Activated CD4-positive, CD25-positive, alpha-beta regulatory T cell treated with anti-CD3 and anti-CD28 coated beads, Interleukin-2, amount 50 U/mL, for 24 hours (primary cell): Measurements from ENCODE around the gene TAS1R3.

ENCODE experiments used
- ATAC-seq, 2 donors: fragments of 150-1000 bp; cut with Tn5 transposase; one replicate each; pipeline ENCODE4 v1.10.0; 2021; ENCODE audit warnings: mild to moderate bottlenecking in 1 of 2, moderate library complexity in 1 of 2

Gene TAS1R3

GRCh38 chr1:1331068-1331965, at the start of gene TAS1R3:
TAS1R3 (plus strand) TSS chr1:1331280; CDS start chr1:1331346, 66 bp downstream.
- no peak for ATAC-seq

DNA sequence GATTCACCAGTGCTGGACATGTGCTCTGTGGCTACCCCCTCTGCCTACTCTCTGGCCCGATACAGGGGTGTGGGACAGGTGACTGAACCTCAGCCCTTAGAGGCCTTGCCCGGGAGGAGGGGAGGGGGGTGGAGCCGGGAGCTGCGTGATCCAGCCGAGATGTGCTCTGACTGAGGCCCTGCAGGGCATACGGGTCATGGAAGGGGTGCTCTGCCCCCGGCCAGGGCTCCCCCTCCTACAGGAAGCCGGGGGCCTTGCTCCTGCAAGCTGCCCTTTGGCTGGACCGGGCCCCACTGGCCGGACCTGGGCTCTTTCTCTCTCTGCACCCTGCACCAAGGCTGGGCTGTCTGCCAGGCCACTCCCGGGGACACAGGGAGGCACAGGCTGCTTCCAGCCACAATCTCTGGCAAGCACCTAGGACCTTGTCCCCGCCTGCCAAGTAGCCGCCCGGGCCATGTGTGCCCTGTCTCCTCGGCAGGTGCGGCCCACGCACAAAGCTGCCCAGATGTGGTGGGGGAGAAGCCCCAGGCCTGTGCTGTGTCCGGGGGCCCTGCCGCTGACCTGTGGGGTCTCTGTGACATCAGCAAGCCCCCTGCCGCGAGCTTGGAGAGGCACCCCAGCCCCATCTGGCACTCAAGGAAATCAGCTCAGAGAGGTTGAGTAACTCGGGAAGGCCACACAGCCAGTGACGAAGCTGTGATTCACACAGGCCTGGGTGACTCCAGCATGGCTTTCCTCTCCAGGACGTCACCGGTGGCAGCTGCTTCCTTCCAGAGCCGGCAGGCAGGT, 49.4 kb upstream of the TAS1R3 start:
- peak; percentile 59 to 78 for ATAC-seq

- ATAC-seq, result peak in 1 of 2 donors; percentile 43
These were observed 48.1 kb upstream of the TAS1R3 start for GRCh38 chr1:1282998-1283397.

- ATAC-seq, result no peak
These were observed 47.3 kb upstream of the TAS1R3 start for GRCh38 chr1:1283821-1284220.

- no peak for ATAC-seq
These were observed 46.6 kb upstream of the TAS1R3 start for GRCh38 chr1:1284221-1285101.

GRCh38 chr1:1285102-1285571, 45.9 kb upstream of the TAS1R3 start:
- no peak for ATAC-seq

DNA sequence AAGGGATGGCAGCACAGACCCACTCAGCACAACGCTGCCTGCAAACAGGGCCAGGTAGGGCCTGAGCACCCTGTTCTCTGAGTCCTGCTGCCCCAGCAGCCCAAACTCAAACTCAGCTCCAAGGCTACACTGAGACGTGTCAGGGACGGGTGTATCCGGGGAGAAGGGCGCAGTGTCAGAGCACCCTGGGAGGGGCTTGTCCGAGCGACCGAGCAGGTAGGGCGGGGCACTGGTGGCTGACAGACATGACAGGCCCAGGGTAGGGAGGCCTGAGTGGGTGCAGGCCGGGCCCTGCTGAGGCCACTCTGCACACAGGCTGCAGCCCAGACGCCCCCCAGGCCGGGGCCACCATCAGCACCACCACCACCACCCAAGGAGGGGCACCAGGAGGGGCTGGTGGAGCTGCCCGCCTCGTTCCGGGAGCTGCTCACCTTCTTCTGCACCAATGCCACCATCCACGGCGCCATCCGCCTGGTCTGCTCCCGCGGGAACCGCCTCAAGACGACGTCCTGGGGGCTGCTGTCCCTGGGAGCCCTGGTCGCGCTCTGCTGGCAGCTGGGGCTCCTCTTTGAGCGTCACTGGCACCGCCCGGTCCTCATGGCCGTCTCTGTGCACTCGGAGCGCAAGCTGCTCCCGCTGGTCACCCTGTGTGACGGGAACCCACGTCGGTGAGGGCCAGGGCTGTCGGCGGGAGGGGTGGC, 45.3 kb upstream of the TAS1R3 start:
- no peak for ATAC-seq

DNA sequence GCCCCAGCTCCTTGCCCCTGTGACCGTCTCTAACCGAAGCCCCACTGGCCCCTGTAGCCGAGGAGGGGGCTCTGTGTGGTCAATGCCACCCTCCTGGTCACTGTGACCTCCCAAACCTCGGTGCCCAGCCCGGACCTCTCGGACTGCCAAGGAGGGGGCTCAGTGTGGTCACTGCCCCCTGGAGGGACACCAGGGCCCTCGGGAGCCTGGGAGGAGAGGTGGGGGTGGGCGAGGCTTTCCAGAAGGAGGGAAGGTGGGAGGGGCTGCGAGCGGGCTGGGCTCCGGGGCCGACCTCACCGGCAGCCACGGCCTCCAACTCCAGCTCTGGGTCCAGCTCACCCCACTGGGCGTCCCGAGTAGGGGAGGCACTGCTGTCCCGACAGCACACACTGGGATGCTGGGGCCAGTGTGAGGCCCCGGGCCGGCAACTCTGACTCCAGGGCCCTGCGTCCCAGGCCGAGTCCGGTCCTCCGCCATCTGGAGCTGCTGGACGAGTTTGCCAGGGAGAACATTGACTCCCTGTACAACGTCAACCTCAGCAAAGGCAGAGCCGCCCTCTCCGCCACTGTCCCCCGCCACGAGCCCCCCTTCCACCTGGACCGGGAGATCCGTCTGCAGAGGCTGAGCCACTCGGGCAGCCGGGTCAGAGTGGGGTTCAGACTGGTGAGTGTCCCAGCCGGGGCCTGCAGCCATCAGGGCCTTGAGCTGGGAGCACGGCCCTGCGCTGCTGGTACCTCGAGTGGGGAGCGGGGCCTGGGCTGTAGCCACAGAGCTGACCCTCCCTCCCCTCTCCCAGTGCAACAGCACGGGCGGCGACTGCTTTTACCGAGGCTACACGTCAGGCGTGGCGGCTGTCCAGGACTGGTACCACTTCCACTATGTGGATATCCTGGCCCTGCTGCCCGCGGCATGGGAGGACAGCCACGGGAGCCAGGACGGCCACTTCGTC, 44.5 kb upstream of the TAS1R3 start:
- no peak for ATAC-seq

DNA sequence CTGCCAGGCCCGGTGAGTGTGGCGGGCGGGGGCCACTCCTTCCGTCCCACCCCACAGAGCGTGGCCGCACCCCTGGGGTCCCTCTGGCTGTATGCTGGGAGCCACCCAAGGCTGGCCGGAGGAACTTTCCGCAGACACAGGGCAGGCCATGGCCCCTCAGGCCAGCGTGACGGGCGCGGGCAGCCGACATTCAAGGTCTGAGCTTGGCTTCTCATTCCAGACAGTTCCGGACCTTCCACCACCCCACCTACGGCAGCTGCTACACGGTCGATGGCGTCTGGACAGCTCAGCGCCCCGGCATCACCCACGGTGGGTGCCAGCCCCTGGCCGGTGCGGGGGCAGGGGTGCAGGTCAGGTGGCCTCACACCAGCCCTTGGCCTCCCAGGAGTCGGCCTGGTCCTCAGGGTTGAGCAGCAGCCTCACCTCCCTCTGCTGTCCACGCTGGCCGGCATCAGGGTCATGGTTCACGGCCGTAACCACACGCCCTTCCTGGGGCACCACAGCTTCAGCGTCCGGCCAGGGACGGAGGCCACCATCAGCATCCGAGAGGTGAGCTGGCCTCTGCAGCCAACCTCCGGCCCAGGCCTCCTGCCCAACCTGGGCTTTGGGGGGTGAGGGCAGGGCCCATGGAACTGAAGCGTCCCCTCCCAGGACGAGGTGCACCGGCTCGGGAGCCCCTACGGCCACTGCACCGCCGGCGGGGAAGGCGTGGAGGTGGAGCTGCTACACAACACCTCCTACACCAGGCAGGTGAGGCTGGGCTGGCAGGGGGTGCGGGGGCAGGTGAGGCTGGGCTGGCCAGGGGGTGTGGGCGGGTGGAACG, 43.6 kb upstream of the TAS1R3 start:
- no peak for ATAC-seq

DNA sequence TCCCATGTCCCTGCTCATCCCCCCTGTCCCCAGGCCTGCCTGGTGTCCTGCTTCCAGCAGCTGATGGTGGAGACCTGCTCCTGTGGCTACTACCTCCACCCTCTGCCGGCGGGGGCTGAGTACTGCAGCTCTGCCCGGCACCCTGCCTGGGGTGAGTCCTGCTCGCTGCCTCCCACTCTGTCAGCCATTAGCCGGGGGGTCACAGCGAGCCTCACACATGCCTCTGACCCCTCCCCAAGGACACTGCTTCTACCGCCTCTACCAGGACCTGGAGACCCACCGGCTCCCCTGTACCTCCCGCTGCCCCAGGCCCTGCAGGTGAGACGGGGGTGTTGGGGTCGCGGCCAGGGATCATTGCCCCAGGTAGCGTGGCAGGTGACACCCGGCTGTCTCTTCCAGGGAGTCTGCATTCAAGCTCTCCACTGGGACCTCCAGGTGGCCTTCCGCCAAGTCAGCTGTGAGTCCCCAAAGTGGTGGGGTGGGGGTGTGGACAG, 40.8 kb upstream of the TAS1R3 start:
- ATAC-seq, result peak; percentile 48 to 52

- no peak for ATAC-seq
These were observed 40.0 kb upstream of the TAS1R3 start for GRCh38 chr1:1291023-1291528.

- ATAC-seq, result peak; percentile 85 to 89
These were observed 39.3 kb upstream of the TAS1R3 start for GRCh38 chr1:1291548-1292441.

- no peak for ATAC-seq
These were observed 38.7 kb upstream of the TAS1R3 start for GRCh38 chr1:1292442-1292779.

DNA sequence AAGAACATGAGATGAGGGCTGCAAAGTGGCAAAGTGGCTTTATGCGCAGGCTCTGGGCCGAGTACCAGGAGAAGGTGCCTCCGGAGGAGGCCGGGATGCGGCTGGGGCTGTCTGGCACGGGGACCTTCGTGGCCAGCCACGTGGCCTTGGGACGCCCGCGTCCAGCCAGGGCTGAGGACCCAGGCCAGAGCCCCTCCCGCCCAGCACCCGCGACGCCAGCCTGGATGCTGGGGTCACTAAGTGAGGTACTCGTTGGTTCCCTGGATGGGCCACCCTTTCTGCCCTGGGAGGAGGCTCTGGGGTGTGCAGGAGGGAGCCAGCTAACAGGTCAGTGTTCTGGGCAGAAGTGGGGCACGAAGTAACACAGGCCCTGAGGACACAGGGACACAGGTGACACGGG, 38.2 kb upstream of the TAS1R3 start:
- no peak for ATAC-seq

- ATAC-seq, result no peak
These were observed 37.5 kb upstream of the TAS1R3 start for GRCh38 chr1:1293263-1294249.

DNA sequence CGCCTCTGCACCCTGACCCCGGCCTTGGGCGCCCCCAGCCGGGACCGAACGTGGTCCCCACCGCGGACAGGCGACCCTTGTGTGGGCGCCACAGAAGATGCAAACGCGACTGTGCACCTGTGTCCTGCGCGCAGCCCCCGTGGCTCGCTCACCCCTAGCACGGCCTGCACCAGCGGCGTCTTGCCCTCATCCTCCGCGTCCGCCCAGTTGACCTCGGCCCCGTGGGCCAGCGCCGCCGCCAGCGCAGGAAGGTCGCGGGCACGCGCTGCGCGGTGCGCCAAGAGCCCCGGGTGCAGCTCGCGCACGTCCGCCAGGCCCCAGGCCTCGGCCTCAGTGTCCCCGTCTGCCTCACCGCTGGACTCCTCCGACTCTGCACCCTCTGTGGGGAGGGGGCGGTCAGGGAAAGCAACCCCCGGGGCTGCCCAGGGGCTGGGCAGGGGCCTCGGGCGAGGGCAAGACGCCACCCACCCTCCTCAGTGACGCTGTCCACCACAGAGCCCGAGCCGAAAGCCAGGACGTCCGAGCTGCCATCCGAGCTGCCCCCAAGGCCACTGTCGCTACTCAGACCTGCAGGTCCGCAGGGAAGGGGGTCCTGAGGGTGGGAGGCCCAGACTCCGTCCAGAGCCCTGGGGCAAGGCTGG, 36.7 kb upstream of the TAS1R3 start:
- no peak for ATAC-seq
